ENCODE data around the gene NACC2.

- TF ChIP-seq CTCF (IDR thresholded peaks at IDR 0.05) (no peak), POLR2A (IDR thresholded peaks at IDR 0.05) (no peak), EP300 (IDR thresholded peaks at IDR 0.05) (no peak)
Measured at GRCh38 chr9:136085815-136086212, 9.3 kb downstream of the NACC2 start.
